AG10803 (cell line): Measurements from ENCODE around the gene ABTB2.

ENCODE experiments used
- DNase-seq: peaks from one replicate; pipeline ENCODE4 v3.0.0; 2010; ENCODE audit warnings: low read depth
- H3K4me3 ChIP-seq: 2 replicates; pipeline ENCODE4 v1.5.1; 2011; ENCODE audit warnings: mild to moderate bottlenecking, low read length, control low read depth
- CTCF ChIP-seq: conservative IDR thresholded peaks from 2 replicates; pipeline ENCODE4 v1.5.1; 2011; ENCODE audit warnings: mild to moderate bottlenecking, low read length, control low read depth, inconsistent platforms

The ABTB2 gene

GRCh38 chr11:34147581-34147980 lies 210.2 kb downstream of the ABTB2 start:
- no peak for DNase-seq
- TF ChIP-seq CTCF: no peak
- no peak overlapping the region for H3K4me3 ChIP-seq

- H3K4me3 ChIP-seq: no peak overlapping the region
- no peak for DNase-seq
- TF ChIP-seq CTCF: no peak
Observed at GRCh38 chr11:34146866-34147265, 210.9 kb downstream of the ABTB2 start.

DNA sequence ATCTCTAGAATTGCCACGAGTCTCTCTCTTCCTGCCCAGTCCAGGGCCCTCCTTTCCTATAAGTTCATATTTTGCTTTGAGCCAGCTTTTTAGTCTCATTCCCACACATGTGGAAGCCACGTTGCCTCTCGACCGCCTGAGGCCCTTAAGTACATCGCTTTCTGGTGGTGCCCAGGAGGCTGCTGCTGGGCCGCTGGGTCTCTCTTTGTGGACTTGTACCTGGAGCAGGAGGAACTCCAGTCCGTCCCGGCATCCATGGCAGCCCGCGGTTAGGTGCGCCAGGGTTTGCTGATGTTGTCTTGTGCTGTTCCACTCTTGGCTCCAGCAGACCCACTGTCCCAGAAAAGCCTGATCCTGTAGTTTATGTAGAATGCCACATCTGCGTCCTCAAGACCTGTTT lies 211.4 kb downstream of the ABTB2 start:
- no peak for TF ChIP-seq CTCF
- no peak for DNase-seq

GRCh38 chr11:34145847-34146381 lies 211.9 kb downstream of the ABTB2 start:
- H3K4me3 ChIP-seq: no peak overlapping the region
- TF ChIP-seq CTCF: no peak
- DNase-seq: no peak

More for the DNA sequence above, 211.4 kb downstream of the ABTB2 start:
- no peak overlapping the region for H3K4me3 ChIP-seq

DNA sequence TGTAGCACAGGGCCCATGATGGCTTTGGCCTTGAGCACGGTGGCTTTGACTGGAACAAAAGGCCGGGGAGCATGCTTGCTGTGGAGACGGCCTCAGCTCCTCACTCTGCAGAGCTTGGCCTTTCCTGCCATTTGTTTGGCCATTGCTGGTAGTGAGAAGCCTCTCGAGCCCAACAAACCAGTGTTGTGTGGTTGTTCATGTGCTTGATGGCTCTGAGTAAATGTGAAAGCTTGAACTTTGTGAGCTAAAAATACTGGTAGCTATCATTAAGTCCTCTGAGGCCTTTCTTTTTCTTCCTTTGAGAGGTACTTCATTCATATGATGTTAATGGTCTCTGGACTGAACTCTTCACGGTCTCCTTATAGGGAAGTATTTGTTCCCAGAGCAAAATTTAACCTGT lies 212.7 kb downstream of the ABTB2 start:
- DNase-seq: no peak
- TF ChIP-seq CTCF: no peak
- H3K4me3 ChIP-seq: no peak overlapping the region

GRCh38 chr11:34143048-34143447 lies 214.8 kb downstream of the ABTB2 start:
- DNase-seq: no peak
- no peak for TF ChIP-seq CTCF
- H3K4me3 ChIP-seq: no peak overlapping the region

DNA sequence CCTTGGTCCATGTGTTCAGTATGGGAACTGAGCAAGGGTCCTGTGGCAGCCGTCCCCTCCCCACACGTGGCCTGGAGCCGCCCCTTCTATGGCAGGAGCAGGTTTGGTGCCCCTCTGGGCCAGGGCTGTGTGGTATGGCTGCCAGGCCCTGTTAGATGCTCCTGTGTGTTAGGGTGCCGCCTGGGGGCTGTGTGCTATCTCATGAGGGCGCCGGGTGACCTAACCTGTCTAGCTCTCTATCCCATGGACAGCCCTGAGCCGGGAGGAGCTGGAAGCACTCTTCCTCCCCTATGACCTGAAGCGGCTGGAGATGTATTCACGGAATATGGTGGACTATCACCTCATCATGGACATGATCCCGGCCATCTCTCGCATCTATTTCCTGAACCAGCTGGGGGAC lies 217.7 kb downstream of the ABTB2 start:
- no peak for TF ChIP-seq CTCF
- no peak overlapping the region for H3K4me3 ChIP-seq
- DNase-seq: no peak
